Measurements from ENCODE around the gene IFNE. TPM values are rescaled to one million over a fixed set of nuclear protein-coding genes. Genes with fewer than 3 reads are reported as not detected.

The IFNE gene
- total and polyA plus RNA-seq, 12 donors = not detected

DNA sequence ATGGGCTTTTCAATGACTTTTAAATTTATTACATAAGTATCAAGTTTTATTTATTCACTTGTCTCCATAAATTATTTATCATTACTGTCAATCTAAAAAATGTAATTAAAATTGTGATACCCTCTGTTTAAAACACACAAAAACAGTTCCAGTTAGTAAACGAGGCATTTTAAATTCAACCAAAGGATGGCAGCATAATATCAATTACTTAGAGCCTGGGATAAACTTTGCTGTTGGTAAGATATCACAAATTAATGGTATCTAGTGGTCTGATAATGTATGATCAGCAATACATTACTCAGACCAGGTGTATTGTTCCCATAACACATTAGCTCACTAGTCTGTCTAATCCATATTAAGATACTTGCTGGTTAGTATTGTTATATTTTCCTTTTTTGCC is 9.6 kb upstream of the IFNE start:
- Histone ChIP-seq H3K27ac (no peak overlapping the region), H3K9me3 (no peaks in the 10 kb centered on the region), H3K4me1 (no peaks in the 10 kb centered on the region), H3K36me3 (no peaks in the 10 kb centered on the region), H3K27me3 (peaks cover 0 to 4% (median 0%) of the 10 kb centered on the region in 7 donors), H3K4me3 (no peak overlapping the region)
- DNase-seq (no peak), ATAC-seq (no peak)
- TF ChIP-seq, protein P1, sequence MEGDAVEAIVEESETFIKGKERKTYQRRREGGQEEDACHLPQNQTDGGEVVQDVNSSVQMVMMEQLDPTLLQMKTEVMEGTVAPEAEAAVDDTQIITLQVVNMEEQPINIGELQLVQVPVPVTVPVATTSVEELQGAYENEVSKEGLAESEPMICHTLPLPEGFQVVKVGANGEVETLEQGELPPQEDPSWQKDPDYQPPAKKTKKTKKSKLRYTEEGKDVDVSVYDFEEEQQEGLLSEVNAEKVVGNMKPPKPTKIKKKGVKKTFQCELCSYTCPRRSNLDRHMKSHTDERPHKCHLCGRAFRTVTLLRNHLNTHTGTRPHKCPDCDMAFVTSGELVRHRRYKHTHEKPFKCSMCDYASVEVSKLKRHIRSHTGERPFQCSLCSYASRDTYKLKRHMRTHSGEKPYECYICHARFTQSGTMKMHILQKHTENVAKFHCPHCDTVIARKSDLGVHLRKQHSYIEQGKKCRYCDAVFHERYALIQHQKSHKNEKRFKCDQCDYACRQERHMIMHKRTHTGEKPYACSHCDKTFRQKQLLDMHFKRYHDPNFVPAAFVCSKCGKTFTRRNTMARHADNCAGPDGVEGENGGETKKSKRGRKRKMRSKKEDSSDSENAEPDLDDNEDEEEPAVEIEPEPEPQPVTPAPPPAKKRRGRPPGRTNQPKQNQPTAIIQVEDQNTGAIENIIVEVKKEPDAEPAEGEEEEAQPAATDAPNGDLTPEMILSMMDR (IDR thresholded peaks at IDR 0.05) = peak in 1 of 9 donors; percentile 6
- intact Hi-C loops (cut with DNase I) = no loop called here
- WGBS, 2 donors = 36 to 60% methylated on average over 1 of the region's 1 CpG

DNA sequence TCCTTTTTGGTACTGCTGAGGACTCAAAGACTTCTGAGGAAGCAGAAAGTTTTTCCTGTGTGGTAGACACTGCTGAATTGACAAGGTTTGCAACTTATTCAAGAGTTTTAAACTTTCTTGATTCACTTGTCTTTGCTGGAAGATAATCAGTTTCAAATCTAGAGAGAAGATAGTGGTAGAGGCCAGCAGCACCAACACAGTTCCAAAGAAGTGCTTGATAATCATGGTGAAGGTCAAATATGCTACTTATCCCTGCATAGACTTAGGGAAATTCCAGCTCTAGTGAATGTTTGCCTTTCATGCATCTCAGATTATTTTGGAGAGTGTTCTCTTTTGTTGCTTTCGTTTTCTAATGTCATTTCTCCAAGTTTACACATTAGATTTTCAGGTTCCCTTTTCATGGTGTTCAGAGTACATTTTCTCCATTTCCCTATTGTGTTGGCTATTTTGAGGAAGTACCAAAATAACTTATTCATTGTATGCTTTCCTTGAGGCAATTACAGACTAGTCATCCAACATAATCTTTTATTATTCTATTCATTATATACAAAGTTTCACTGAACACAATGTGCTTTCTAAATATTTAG is 550 bp downstream of the IFNE start:
- DNase-seq = no peak
- Histone ChIP-seq H3K27ac (peak overlapping the region in 1 of 10 donors; percentile 7), H3K9me3 (peaks cover 0 to 10% (median 0%) of the 10 kb centered on the region in 11 donors), H3K36me3 (no peaks in the 10 kb centered on the region), H3K4me1 (peaks cover 0 to 16% (median 0%) of the 10 kb centered on the region in 9 donors), H3K27me3 (peaks cover 0 to 9% (median 0%) of the 10 kb centered on the region in 7 donors), H3K4me3 (peak overlapping the region in 1 of 10 donors; percentile 6)
- no peak for ATAC-seq
- WGBS, 2 donors = 39 to 50% methylated on average over 1 of the region's 1 CpG
- TF ChIP-seq, protein P1 (IDR thresholded peaks at IDR 0.05) = no peak
- intact Hi-C loops (cut with DNase I) = no loop called here

DNA sequence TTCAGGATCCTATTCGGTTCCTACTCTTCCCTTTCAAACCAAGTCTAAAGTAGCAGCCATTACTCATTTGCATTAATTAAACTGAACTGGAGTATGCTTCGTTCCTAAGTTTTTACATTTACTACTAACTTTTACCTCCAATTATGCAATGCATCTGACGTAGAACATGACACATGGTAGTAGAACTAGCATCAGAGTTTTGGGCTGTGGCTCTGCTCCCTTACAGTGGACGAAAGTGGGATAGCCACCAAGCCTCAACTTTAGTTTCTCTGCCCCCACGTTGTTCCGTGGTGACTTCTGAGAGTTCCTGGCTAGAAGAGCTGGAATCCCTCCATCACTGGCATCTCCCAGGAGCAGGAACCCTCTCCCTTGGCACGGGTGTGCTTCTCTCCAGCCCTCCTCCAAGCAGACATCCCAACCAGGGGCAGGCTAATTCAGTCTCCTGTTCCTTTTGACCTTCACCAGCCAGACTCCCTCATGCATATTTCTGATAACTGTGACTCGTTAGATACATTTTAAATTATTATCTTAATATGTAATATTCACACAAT is 2.9 kb downstream of the IFNE start:
- Histone ChIP-seq H3K4me3 (no peak overlapping the region), H3K27me3 (peaks cover 0 to 18% (median 4%) of the 10 kb centered on the region in 7 donors), H3K36me3 (no peaks in the 10 kb centered on the region), H3K9me3 (peaks cover 0 to 6% (median 0%) of the 10 kb centered on the region in 11 donors), H3K27ac (no peak overlapping the region), H3K4me1 (peaks cover 0 to 16% (median 0%) of the 10 kb centered on the region in 9 donors)
- 63 to 67% methylated on average over 8 of the region's 8 CpGs for WGBS, 2 donors
- DNase-seq = no peak
- no peak for ATAC-seq
- intact Hi-C loops (cut with DNase I) = no loop called here
- TF ChIP-seq, protein P1 (IDR thresholded peaks at IDR 0.05) = no peak

DNA sequence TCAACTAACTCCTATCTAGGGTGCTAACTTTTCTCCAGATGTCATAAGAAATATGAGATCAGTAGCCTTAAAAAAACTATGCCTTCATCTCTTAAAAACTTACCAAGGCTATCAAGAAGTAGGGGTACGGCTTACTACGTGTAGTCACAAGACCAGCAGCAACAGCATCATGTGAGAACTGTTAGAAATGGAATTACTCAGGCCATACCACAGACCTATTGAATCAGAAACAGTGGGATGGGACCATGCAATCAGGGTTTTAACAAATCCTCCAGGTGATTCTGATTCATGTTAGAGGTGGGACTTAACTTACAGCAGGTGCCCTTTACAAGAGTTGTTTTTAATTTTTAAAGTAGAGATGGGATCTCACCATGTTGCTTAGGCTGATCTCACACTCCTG is 4.6 kb downstream of the IFNE start:
- no peaks in the 10 kb centered on the region for H3K9me3 ChIP-seq
- no peak for ATAC-seq

More for the DNA sequence above, 4.6 kb downstream of the IFNE start:
- no peaks in the 10 kb centered on the region for H3K36me3 ChIP-seq
- peaks cover 0 to 16% (median 0%) of the 10 kb centered on the region in 9 donors for H3K4me1 ChIP-seq
- intact Hi-C loops (cut with DNase I) = no loop called here
- TF ChIP-seq, protein P1 (IDR thresholded peaks at IDR 0.05) = no peak
- no peak for DNase-seq
- no peak overlapping the region for H3K4me3 ChIP-seq
- no peak overlapping the region for H3K27ac ChIP-seq
- peaks cover 0 to 25% (median 5%) of the 10 kb centered on the region in 7 donors for H3K27me3 ChIP-seq
- WGBS, 2 donors = 67 to 75% methylated on average over 2 of the region's 2 CpGs

All from heart right ventricle (tissue), 16 donors.